HG03095 (cell line): Measurements from ENCODE around the gene DMD.
"Not testable (repeated sequence)": the region's sequence is repeated elsewhere in the genome, so short reads cannot be mapped to it uniquely, and the experiment has no call there.

Source experiments
- ATAC-seq: cut with Tn5 transposase; IDR thresholded peaks from one replicate; pipeline ENCODE4 v1.9.1; 2021; ENCODE audit warnings: moderate library complexity; ENCODE audit not compliant: unreplicated experiment

DMD gene

GRCh38 chrX:31470753-31471152 lies 1740.6 kb downstream of the DMD start:
- not testable (repeated sequence) for ATAC-seq

- no peak for ATAC-seq
These were observed 1746.9 kb downstream of the DMD start for GRCh38 chrX:31464306-31464915.

- ATAC-seq = no peak
These were observed 1750.1 kb downstream of the DMD start for GRCh38 chrX:31461266-31461665.

- ATAC-seq = no peak
These were observed 1752.0 kb downstream of the DMD start for GRCh38 chrX:31459361-31459760.

GRCh38 chrX:31449965-31450364 lies 1761.4 kb downstream of the DMD start:
- no peak for ATAC-seq

- no peak for ATAC-seq
These were observed 1762.3 kb downstream of the DMD start for GRCh38 chrX:31449081-31449480.

- ATAC-seq = no peak
These were observed 1765.8 kb downstream of the DMD start for GRCh38 chrX:31445542-31445941.

GRCh38 chrX:31443654-31444053 lies 1767.7 kb downstream of the DMD start:
- ATAC-seq = no peak

GRCh38 chrX:31440546-31440945 lies 1770.8 kb downstream of the DMD start:
- no peak for ATAC-seq

- ATAC-seq = no peak
These were observed 1774.9 kb downstream of the DMD start for GRCh38 chrX:31436424-31436823.

GRCh38 chrX:31435592-31435991 lies 1775.8 kb downstream of the DMD start:
- ATAC-seq = no peak

GRCh38 chrX:31433856-31434255 lies 1777.5 kb downstream of the DMD start:
- no peak for ATAC-seq

- ATAC-seq = no peak
These were observed 1781.4 kb downstream of the DMD start for GRCh38 chrX:31429915-31430314.

- no peak for ATAC-seq
These were observed 1787.7 kb downstream of the DMD start for GRCh38 chrX:31423609-31424189.

GRCh38 chrX:31421441-31421840 lies 1789.9 kb downstream of the DMD start:
- no peak for ATAC-seq

GRCh38 chrX:31420711-31421151 lies 1790.6 kb downstream of the DMD start:
- ATAC-seq = no peak

- no peak for ATAC-seq
These were observed 1791.0 kb downstream of the DMD start for GRCh38 chrX:31420302-31420701.

- no peak for ATAC-seq
These were observed 1814.2 kb downstream of the DMD start for GRCh38 chrX:31397119-31397518.

GRCh38 chrX:31392513-31392912 lies 1818.8 kb downstream of the DMD start:
- no peak for ATAC-seq

GRCh38 chrX:31388946-31389345 lies 1822.4 kb downstream of the DMD start:
- no peak for ATAC-seq

- ATAC-seq = no peak
These were observed 1826.9 kb downstream of the DMD start for GRCh38 chrX:31384471-31384870.

GRCh38 chrX:31383991-31384390 lies 1827.4 kb downstream of the DMD start:
- ATAC-seq = no peak

GRCh38 chrX:31378973-31379372 lies 1832.4 kb downstream of the DMD start:
- ATAC-seq = not testable (repeated sequence)
